HL-60 (cell line): ENCODE results near the gene IRS4.

Experiments used
- DNase-seq, 2 experiments: peaks; one replicate each; pipeline ENCODE4 v3.0.0-alpha.2; 2010 to 2020; ENCODE audit warnings: low read depth in 1 of 2, low spot score in 1 of 2
- H3K27ac ChIP-seq: fragments of 250-450 bp; sonication (Bioruptor Pico); replicated peaks from 2 replicates; pipeline ENCODE4 v1.5.1; 2020; ENCODE audit warnings: mild to moderate bottlenecking, moderate library complexity
- H3K27me3 ChIP-seq: fragments of 250-450 bp; sonication (Bioruptor Pico); 2 replicates; pipeline ENCODE4 v1.5.1; 2021; ENCODE audit warnings: mild to moderate bottlenecking, moderate library complexity; ENCODE audit not compliant: insufficient read depth, poor library complexity, severe bottlenecking
- H3K4me3 ChIP-seq: replicated peaks from 2 replicates; pipeline ENCODE4 v1.5.1; 2011; ENCODE audit warnings: mild to moderate bottlenecking, control low read depth, low read length; ENCODE audit not compliant: insufficient read depth
- GABPA ChIP-seq: IDR thresholded peaks from 2 replicates; pipeline ENCODE4 v1.6.1; 2012; ENCODE audit warnings: low read depth
- POLR2AphosphoS5 ChIP-seq: IDR thresholded peaks from 2 replicates; pipeline ENCODE4 v1.6.1; 2012; ENCODE audit warnings: low read depth
- REST ChIP-seq: IDR thresholded peaks from 2 replicates; pipeline ENCODE4 v1.6.1; 2012; ENCODE audit warnings: low read depth; ENCODE audit not compliant: insufficient replicate concordance
- SPI1 ChIP-seq: IDR thresholded peaks from 2 replicates; pipeline ENCODE4 v1.6.1; 2012; ENCODE audit warnings: low read depth, mild to moderate bottlenecking, borderline replicate concordance
- TF ChIP-seq, protein P1 (sequence below): IDR thresholded peaks from one replicate; pipeline ENCODE4 v1.5.1; 2011; ENCODE audit warnings: low read length, control low read depth, inconsistent platforms; ENCODE audit not compliant: insufficient read depth

The IRS4 gene

GRCh38 chrX:108737754-108738153, 1.4 kb upstream of the IRS4 start:
- Histone ChIP-seq H3K4me3 (no peak overlapping the region), H3K27me3 (peaks cover 17% of the 10 kb centered on the region), H3K27ac (no peak overlapping the region)
- TF ChIP-seq SPI1 (no peak), REST (no peak), POLR2AphosphoS5 (no peak), GABPA (no peak)
- TF ChIP-seq, protein P1, sequence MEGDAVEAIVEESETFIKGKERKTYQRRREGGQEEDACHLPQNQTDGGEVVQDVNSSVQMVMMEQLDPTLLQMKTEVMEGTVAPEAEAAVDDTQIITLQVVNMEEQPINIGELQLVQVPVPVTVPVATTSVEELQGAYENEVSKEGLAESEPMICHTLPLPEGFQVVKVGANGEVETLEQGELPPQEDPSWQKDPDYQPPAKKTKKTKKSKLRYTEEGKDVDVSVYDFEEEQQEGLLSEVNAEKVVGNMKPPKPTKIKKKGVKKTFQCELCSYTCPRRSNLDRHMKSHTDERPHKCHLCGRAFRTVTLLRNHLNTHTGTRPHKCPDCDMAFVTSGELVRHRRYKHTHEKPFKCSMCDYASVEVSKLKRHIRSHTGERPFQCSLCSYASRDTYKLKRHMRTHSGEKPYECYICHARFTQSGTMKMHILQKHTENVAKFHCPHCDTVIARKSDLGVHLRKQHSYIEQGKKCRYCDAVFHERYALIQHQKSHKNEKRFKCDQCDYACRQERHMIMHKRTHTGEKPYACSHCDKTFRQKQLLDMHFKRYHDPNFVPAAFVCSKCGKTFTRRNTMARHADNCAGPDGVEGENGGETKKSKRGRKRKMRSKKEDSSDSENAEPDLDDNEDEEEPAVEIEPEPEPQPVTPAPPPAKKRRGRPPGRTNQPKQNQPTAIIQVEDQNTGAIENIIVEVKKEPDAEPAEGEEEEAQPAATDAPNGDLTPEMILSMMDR, result no peak
- DNase-seq, result no peak

GRCh38 chrX:108735679-108736508, 469 bp downstream of the IRS4 start:
- no peak for TF ChIP-seq GABPA
- TF ChIP-seq, protein P1, result no peak
- TF ChIP-seq SPI1, result no peak
- no peak for TF ChIP-seq REST
- no peak for TF ChIP-seq POLR2AphosphoS5
- DNase-seq, result no peak
- Histone ChIP-seq H3K27me3 (peaks cover 20% of the 10 kb centered on the region), H3K4me3 (no peak overlapping the region), H3K27ac (no peak overlapping the region)

DNA sequence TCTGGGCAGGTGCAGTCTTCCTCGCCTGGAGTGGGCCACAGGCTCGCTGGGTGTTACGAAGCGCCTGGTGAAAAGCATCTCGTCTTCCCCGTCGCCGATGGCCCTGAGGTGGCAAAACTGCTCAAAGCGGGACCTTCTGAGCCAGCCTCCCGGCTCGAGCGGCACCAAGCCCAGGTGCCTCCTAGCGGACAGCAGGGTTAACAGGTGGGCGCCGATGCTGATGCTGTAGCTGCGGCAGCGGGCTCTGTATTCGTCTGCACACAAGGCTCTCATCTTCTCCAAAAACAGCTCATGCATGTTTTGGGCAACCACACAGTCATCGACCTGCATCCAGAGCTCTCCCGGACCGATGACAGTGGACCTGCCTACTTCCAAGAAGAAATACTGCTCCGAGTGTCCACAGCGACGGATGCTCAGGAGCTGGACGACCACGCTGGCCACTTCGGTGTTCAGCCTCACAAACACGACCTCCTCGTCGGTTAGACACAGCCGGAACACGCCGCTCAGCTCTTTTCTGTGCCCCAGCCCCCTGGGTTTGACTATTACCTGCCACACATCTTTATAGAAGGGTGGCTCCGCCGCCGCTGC, 1.2 kb downstream of the IRS4 start:
- peaks cover 20% of the 10 kb centered on the region for H3K27me3 ChIP-seq
- no peak for DNase-seq
- no peak overlapping the region for H3K4me3 ChIP-seq
- TF ChIP-seq POLR2AphosphoS5, result no peak
- TF ChIP-seq GABPA, result no peak
- no peak for TF ChIP-seq SPI1
- no peak for TF ChIP-seq REST
- TF ChIP-seq, protein P1, result no peak
- no peak overlapping the region for H3K27ac ChIP-seq
